Measurements from ENCODE around the gene ATRNL1.

DNA sequence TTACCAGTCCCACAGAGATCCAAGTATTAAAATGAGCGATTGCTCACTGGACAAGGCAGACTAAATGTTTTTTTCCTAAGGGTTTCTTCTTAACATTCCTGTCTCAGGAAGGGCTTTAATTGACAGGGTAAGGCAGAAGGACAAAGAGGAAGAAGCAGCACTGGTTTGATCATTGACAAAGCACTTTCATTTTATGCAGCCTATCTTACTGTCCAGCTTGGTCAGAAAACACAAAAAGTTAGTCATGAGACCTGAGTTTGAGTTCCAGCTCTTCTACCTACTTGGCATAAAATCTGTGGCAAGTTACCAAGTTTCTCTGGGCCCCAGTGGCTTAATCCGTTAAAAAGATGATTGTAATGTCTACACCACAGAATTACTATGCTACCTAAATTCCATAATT is 721.4 kb downstream of the ATRNL1 start:
- TF ChIP-seq CTCF (IDR thresholded peaks at IDR 0.05), result no peak
- TF ChIP-seq POLR2A (IDR thresholded peaks at IDR 0.05; ENCODE audit: low read length), result no peak
- TF ChIP-seq EHMT2 (IDR thresholded peaks at IDR 0.05; ENCODE audit: low read depth), result no peak
- no peak for TF ChIP-seq EP300 (IDR thresholded peaks at IDR 0.05)
- TF ChIP-seq MAFK (IDR thresholded peaks at IDR 0.05; ENCODE audit: partially characterized antibody), result no peak
- TF ChIP-seq TP53 (CRISPR knock-in tag; IDR thresholded peaks at IDR 0.05), result no peak
- TF ChIP-seq, protein P1, sequence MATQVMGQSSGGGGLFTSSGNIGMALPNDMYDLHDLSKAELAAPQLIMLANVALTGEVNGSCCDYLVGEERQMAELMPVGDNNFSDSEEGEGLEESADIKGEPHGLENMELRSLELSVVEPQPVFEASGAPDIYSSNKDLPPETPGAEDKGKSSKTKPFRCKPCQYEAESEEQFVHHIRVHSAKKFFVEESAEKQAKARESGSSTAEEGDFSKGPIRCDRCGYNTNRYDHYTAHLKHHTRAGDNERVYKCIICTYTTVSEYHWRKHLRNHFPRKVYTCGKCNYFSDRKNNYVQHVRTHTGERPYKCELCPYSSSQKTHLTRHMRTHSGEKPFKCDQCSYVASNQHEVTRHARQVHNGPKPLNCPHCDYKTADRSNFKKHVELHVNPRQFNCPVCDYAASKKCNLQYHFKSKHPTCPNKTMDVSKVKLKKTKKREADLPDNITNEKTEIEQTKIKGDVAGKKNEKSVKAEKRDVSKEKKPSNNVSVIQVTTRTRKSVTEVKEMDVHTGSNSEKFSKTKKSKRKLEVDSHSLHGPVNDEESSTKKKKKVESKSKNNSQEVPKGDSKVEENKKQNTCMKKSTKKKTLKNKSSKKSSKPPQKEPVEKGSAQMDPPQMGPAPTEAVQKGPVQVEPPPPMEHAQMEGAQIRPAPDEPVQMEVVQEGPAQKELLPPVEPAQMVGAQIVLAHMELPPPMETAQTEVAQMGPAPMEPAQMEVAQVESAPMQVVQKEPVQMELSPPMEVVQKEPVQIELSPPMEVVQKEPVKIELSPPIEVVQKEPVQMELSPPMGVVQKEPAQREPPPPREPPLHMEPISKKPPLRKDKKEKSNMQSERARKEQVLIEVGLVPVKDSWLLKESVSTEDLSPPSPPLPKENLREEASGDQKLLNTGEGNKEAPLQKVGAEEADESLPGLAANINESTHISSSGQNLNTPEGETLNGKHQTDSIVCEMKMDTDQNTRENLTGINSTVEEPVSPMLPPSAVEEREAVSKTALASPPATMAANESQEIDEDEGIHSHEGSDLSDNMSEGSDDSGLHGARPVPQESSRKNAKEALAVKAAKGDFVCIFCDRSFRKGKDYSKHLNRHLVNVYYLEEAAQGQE (IDR thresholded peaks at IDR 0.05), result no peak
- TF ChIP-seq FOSL2 (IDR thresholded peaks at IDR 0.05), result no peak
- TF ChIP-seq FOSL2 (CRISPR knock-in tag; IDR thresholded peaks at IDR 0.05), result no peak

Data from A549 (cell line).